Prostate gland (tissue), 2 donors: ENCODE results near the gene ARMC9.
"Not testable (repeated sequence)": the region's sequence is repeated elsewhere in the genome, so short reads cannot be mapped to it uniquely, and the experiment has no call there.

ENCODE experiments used
- POLR2A ChIP-seq: fragments of 450-650 bp; IDR thresholded peaks from one replicate; pipeline ENCODE4 v1.6.1; 2016; ENCODE audit warnings: antibody characterized with exemption, mild to moderate bottlenecking
- TF ChIP-seq, protein P1 (sequence below), 4 experiments: fragments of 200-600 bp in 2 of 4; fragments of 450-650 bp in 2 of 4; sonication (generic) in 2 of 4; IDR thresholded peaks; 1 replicate in 3 of 4; 2 replicates in 1 of 4; pipeline ENCODE4 v1.5.1; 2016 to 2019; ENCODE audit warnings: antibody characterized with exemption in 4 of 4, mild to moderate bottlenecking in 2 of 4, moderate library complexity in 2 of 4

DNA sequence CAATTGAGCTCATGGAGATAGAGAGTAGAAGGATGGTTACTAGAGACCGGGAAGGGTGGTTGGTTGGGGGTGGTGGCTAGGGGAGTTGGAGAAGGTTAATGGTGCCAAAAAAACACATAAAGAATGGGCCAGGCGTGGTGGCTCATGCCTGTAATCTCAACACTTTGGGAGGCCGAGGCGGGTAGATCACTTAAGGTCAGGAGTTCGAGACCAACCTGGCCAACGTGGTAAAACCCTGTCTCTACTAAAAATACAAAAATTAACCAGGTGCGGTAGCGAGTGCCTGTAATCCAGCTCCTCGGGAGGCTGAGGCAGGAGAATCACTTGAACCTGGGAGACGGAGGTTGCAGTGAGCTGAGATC is 150.9 kb downstream of the ARMC9 start:
- TF ChIP-seq POLR2A: not testable (repeated sequence)
- TF ChIP-seq, protein P1, sequence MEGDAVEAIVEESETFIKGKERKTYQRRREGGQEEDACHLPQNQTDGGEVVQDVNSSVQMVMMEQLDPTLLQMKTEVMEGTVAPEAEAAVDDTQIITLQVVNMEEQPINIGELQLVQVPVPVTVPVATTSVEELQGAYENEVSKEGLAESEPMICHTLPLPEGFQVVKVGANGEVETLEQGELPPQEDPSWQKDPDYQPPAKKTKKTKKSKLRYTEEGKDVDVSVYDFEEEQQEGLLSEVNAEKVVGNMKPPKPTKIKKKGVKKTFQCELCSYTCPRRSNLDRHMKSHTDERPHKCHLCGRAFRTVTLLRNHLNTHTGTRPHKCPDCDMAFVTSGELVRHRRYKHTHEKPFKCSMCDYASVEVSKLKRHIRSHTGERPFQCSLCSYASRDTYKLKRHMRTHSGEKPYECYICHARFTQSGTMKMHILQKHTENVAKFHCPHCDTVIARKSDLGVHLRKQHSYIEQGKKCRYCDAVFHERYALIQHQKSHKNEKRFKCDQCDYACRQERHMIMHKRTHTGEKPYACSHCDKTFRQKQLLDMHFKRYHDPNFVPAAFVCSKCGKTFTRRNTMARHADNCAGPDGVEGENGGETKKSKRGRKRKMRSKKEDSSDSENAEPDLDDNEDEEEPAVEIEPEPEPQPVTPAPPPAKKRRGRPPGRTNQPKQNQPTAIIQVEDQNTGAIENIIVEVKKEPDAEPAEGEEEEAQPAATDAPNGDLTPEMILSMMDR (IDR thresholded peaks at IDR 0.05): not testable (repeated sequence)
